H1 (cell line): ENCODE results near the gene IL27RA. TPM values are rescaled to one million over a fixed set of nuclear protein-coding genes. Genes with fewer than 3 reads are reported as not detected.

Experiments used
- CTCF ChIA-PET: fragments of 300-600 bp; sonication (Branson Sonifier 250); formaldehyde crosslinking; loops from one replicate; lab custom pipeline; 2021; ENCODE audit not compliant: partially characterized antibody; lab: Charles Lee
- POLR2A ChIA-PET: fragments of 300-600 bp; sonication (Branson Sonifier 250); formaldehyde crosslinking; loops from one replicate; lab custom pipeline; 2021; ENCODE audit warnings: inconsistent platforms; ENCODE audit not compliant: partially characterized antibody; lab: Charles Lee
- DNase-seq, 2 experiments: peaks; one replicate each; pipeline versions ENCODE4 v3.0.0 to v3.0.0-alpha.2; 2010 to 2022; ENCODE audit warnings: low spot score in 2 of 2, low read depth in 1 of 2, mixed read lengths in 1 of 2
- FAIRE-seq: peaks from 2 replicates; lab custom pipeline; 2011; peaks lifted over from hg19 to GRCh38; lab: Jason Lieb, UNC
- H2AFZ ChIP-seq: 2 replicates; pipeline ENCODE4 v1.8.1; 2012; ENCODE audit warnings: low read length, inconsistent platforms
- H2AK5ac ChIP-seq: 2 replicates; pipeline ENCODE4 v1.6.1; 2013; ENCODE audit warnings: low read depth, low read length
- H2BK120ac ChIP-seq: replicated peaks from 2 replicates; pipeline ENCODE3; 2013; ENCODE audit warnings: low read depth, low read length, inconsistent platforms
- H2BK12ac ChIP-seq: 2 replicates; pipeline ENCODE4 v1.6.1; 2013; ENCODE audit warnings: low read depth, low read length
- H2BK15ac ChIP-seq: 2 replicates; pipeline ENCODE4 v1.6.1; 2013; ENCODE audit warnings: low read length
- H2BK20ac ChIP-seq: 2 replicates; pipeline ENCODE4 v1.6.1; 2013; ENCODE audit warnings: low read length
- H2BK5ac ChIP-seq: 2 replicates; pipeline ENCODE4 v1.6.1; 2013; ENCODE audit warnings: low read depth, low read length
- H3K14ac ChIP-seq: 2 replicates; pipeline ENCODE4 v1.6.1; 2013; ENCODE audit warnings: inconsistent platforms; ENCODE audit not compliant: insufficient read length
- H3K18ac ChIP-seq: 2 replicates; pipeline ENCODE4 v1.6.1; 2013; ENCODE audit warnings: low read length; ENCODE audit errors: extremely low read depth
- H3K23ac ChIP-seq: 2 replicates; pipeline ENCODE4 v1.6.1; 2013; ENCODE audit warnings: inconsistent platforms; ENCODE audit not compliant: insufficient read length
- H3K23me2 ChIP-seq: 2 replicates; pipeline ENCODE4 v1.6.1; 2013; ENCODE audit warnings: low read depth, low read length
- H3K27ac ChIP-seq: 2 replicates; pipeline ENCODE4 v1.6.1; 2011; ENCODE audit warnings: low read depth, low read length, inconsistent platforms
- H3K27me3 ChIP-seq, 4 experiments: replicated peaks in 1 of 4; 1 replicate in 1 of 4; 2 replicates in 3 of 4; pipeline versions ENCODE4 v1.6.1 to v1.8.1; 2011 to 2013; ENCODE audit warnings: low read length in 3 of 4, mild to moderate bottlenecking in 3 of 4, inconsistent platforms in 2 of 4, mixed read lengths in 2 of 4, moderate library complexity in 1 of 4; ENCODE audit not compliant: control insufficient read depth in 3 of 4, insufficient read depth in 3 of 4; ENCODE audit errors: extremely low read depth in 1 of 4
- H3K36me3 ChIP-seq, 4 experiments: 2 replicates each; pipeline versions ENCODE4 v1.6.1 to v1.8.1; 2011 to 2013; ENCODE audit warnings: mild to moderate bottlenecking in 4 of 4, low read length in 3 of 4, moderate library complexity in 2 of 4, control low read depth in 1 of 4, inconsistent platforms in 1 of 4; ENCODE audit not compliant: insufficient read depth in 4 of 4, control insufficient read depth in 2 of 4
- H3K4ac ChIP-seq: replicated peaks from 2 replicates; pipeline ENCODE3; 2013; ENCODE audit warnings: low read length, low read depth, mixed read lengths, inconsistent platforms; ENCODE audit not compliant: insufficient read length
- H3K4me1 ChIP-seq, 4 experiments: replicated peaks in 1 of 4; 1 replicate in 1 of 4; 2 replicates in 3 of 4; pipeline versions ENCODE4 v1.6.1 to v1.8.1; 2011 to 2013; ENCODE audit warnings: low read length in 3 of 4, inconsistent platforms in 2 of 4, mixed read lengths in 1 of 4; ENCODE audit not compliant: insufficient read depth in 4 of 4, control insufficient read depth in 3 of 4
- H3K4me2 ChIP-seq, 2 experiments: 2 replicates each; pipeline versions ENCODE4 v1.6.1 to v1.8.1; 2011 to 2013; ENCODE audit warnings: low read depth in 2 of 2, low read length in 2 of 2, control low read depth in 1 of 2, inconsistent platforms in 1 of 2, mild to moderate bottlenecking in 1 of 2; ENCODE audit not compliant: insufficient read depth in 1 of 2
- H3K4me3 ChIP-seq, 4 experiments: fragments of 200-600, 300-600 bp in 1 of 4; sonication (generic), shearing (Covaris generic), sonication (Bioruptor Twin) in 1 of 4; 2 replicates each; pipeline versions ENCODE4 v1.5.1 to v1.8.1; 2011 to 2016; ENCODE audit warnings: low read length in 4 of 4, low read depth in 3 of 4, control low read depth in 2 of 4, inconsistent platforms in 2 of 4, mild to moderate bottlenecking in 2 of 4, mixed read lengths in 1 of 4, moderate library complexity in 1 of 4; ENCODE audit not compliant: insufficient read depth in 2 of 4; ENCODE audit errors: extremely low read depth in 1 of 4
- H3K56ac ChIP-seq: replicated peaks from 2 replicates; pipeline ENCODE3; 2013; ENCODE audit warnings: low read depth, mild to moderate bottlenecking, mixed read lengths, low read length, inconsistent platforms; ENCODE audit not compliant: insufficient read length
- H3K79me1 ChIP-seq: 2 replicates; pipeline ENCODE4 v1.6.1; 2013; ENCODE audit warnings: low read depth, low read length, control low read depth
- H3K79me2 ChIP-seq, 2 experiments: 2 replicates each; pipeline versions ENCODE4 v1.6.1 to v1.8.1; 2012 to 2013; ENCODE audit warnings: low read length in 2 of 2, mild to moderate bottlenecking in 2 of 2, inconsistent platforms in 1 of 2; ENCODE audit not compliant: insufficient read depth in 2 of 2, control insufficient read depth in 1 of 2
- H3K9ac ChIP-seq, 4 experiments: replicated peaks in 1 of 4; 1 replicate in 1 of 4; 2 replicates in 3 of 4; pipeline versions ENCODE4 v1.6.1 to v1.8.1; 2011 to 2013; ENCODE audit warnings: low read depth in 3 of 4, low read length in 3 of 4, control low read depth in 2 of 4, mild to moderate bottlenecking in 2 of 4, moderate library complexity in 2 of 4, inconsistent platforms in 1 of 4; ENCODE audit errors: extremely low read depth in 1 of 4
- H3K9me3 ChIP-seq, 2 experiments: 2 replicates each; pipeline versions ENCODE4 v1.6.1 to v1.8.1; 2012 to 2013; ENCODE audit warnings: mild to moderate bottlenecking in 2 of 2, moderate library complexity in 2 of 2, control low read depth in 1 of 2, inconsistent platforms in 1 of 2, low read depth in 1 of 2, low read length in 1 of 2, mixed read lengths in 1 of 2; ENCODE audit not compliant: insufficient read depth in 2 of 2
- H4K20me1 ChIP-seq, 2 experiments: replicated peaks in 1 of 2; 2 replicates each; pipeline versions ENCODE3 to v1.8.1; 2011 to 2013; ENCODE audit warnings: inconsistent platforms in 2 of 2, low read length in 2 of 2, mild to moderate bottlenecking in 1 of 2; ENCODE audit not compliant: insufficient read depth in 2 of 2, control insufficient read depth in 1 of 2
- H4K5ac ChIP-seq: 2 replicates; pipeline ENCODE4 v1.6.1; 2013; ENCODE audit warnings: low read length, low read depth, mixed read lengths, inconsistent platforms; ENCODE audit not compliant: insufficient read length
- H4K8ac ChIP-seq: 2 replicates; pipeline ENCODE4 v1.8.0; 2013; ENCODE audit warnings: mild to moderate bottlenecking, moderate library complexity, low read length, inconsistent platforms; ENCODE audit not compliant: insufficient read depth; ENCODE audit errors: extremely low read depth
- H4K91ac ChIP-seq: replicated peaks from 2 replicates; pipeline ENCODE3; 2013; ENCODE audit warnings: low read length, mixed read lengths, inconsistent platforms; ENCODE audit not compliant: insufficient read length
- CBX8 ChIP-seq: fragments of 300-800, 300-1000 bp; sonication (generic); IDR thresholded peaks from 2 replicates; pipeline ENCODE4 v1.7.1; 2016; ENCODE audit warnings: low read depth, low read length, borderline replicate concordance
- CREB1 ChIP-seq: IDR thresholded peaks from 2 replicates; pipeline ENCODE4 v1.6.1; 2012; ENCODE audit warnings: inconsistent platforms
- EZH2 ChIP-seq: fragments of 200-600 bp; sonication (generic); IDR thresholded peaks from 2 replicates; pipeline ENCODE4 v1.7.1; 2012; ENCODE audit warnings: low read depth, mild to moderate bottlenecking, moderate library complexity, low read length, inconsistent platforms; ENCODE audit not compliant: severe bottlenecking
- JUND ChIP-seq: IDR thresholded peaks from 2 replicates; pipeline ENCODE4 v1.6.1; 2011; ENCODE audit warnings: mild to moderate bottlenecking, improper control_type of control experiment, low read length
- KDM4A ChIP-seq: IDR thresholded peaks from one replicate; pipeline ENCODE4 v1.7.1; 2012; ENCODE audit warnings: low read depth, mild to moderate bottlenecking, moderate library complexity, low read length, inconsistent platforms; ENCODE audit not compliant: severe bottlenecking
- PHF8 ChIP-seq: fragments of 200-600 bp; sonication (generic); conservative IDR thresholded peaks from 2 replicates; pipeline ENCODE4 v1.7.1; 2012; ENCODE audit warnings: low read depth, mild to moderate bottlenecking, inconsistent platforms, low read length, moderate library complexity
- POLR2A ChIP-seq, 2 experiments: IDR thresholded peaks; 1 replicate in 1 of 2; 2 replicates in 1 of 2; pipeline ENCODE4 v1.6.1; 2011; ENCODE audit warnings: low read depth in 2 of 2, low read length in 2 of 2, mild to moderate bottlenecking in 2 of 2; ENCODE audit errors: control extremely low read depth in 1 of 2
- RBBP5 ChIP-seq: IDR thresholded peaks from 2 replicates; pipeline ENCODE4 v1.7.1; 2012; ENCODE audit warnings: low read depth, mild to moderate bottlenecking, inconsistent platforms, low read length, moderate library complexity, borderline replicate concordance
- RNF2 ChIP-seq: fragments of 200-900, 300-1000 bp; sonication (generic); IDR thresholded peaks from 2 replicates; pipeline ENCODE4 v1.7.1; 2016; ENCODE audit warnings: borderline replicate concordance, low read depth, mild to moderate bottlenecking, antibody characterized with exemption, low read length; ENCODE audit not compliant: poor library complexity, severe bottlenecking; ENCODE audit errors: missing control alignments
- RXRA ChIP-seq: IDR thresholded peaks from 2 replicates; pipeline ENCODE4 v1.6.1; 2011; ENCODE audit warnings: low read depth, mild to moderate bottlenecking, low read length, moderate library complexity; ENCODE audit not compliant: insufficient read depth
- SAP30 ChIP-seq: fragments of 300-600 bp; sonication (generic); IDR thresholded peaks from 2 replicates; pipeline ENCODE4 v1.7.1; 2012; ENCODE audit warnings: low read length, moderate library complexity, mild to moderate bottlenecking, inconsistent platforms; ENCODE audit not compliant: insufficient read depth, insufficient replicate concordance
- SP1 ChIP-seq: IDR thresholded peaks from 2 replicates; pipeline ENCODE4 v1.6.1; 2011; ENCODE audit warnings: low read depth, low read length
- SP2 ChIP-seq: IDR thresholded peaks from 2 replicates; pipeline ENCODE4 v1.6.1; 2012; ENCODE audit warnings: mild to moderate bottlenecking, low read length, inconsistent platforms
- SP4 ChIP-seq: IDR thresholded peaks from 2 replicates; pipeline ENCODE4 v1.6.1; 2012; ENCODE audit warnings: low read length, inconsistent platforms
- TBP ChIP-seq: IDR thresholded peaks from 2 replicates; pipeline ENCODE4 v1.6.1; 2011; ENCODE audit warnings: low read depth, low read length, improper control_type of control experiment
- WGBS, 2 experiments: shearing (Covaris generic) in 1 of 2; methylation state at CpG; one replicate each; pipeline versions ENCODE4 v1.1.6 to v1.1.7; 2013 to 2015; ENCODE audit warnings: low lambda C conversion rate in 2 of 2, mixed read lengths in 2 of 2, inconsistent platforms in 1 of 2, low coverage in 1 of 2, missing lambda C conversion rate in 1 of 2; ENCODE audit not compliant: insufficient replicate concordance in 2 of 2, insufficient coverage in 1 of 2, insufficient read length in 1 of 2; ENCODE audit errors: extremely low coverage in 1 of 2, missing lambda C conversion rate in 1 of 2; 5-methylcytosine and 5-hydroxymethylcytosine counted together
- polyA plus RNA-seq, 7 experiments: library from polyadenylated mRNA; depleted of rRNA in 3 of 7; stranded (reverse) in 5 of 7; unstranded in 2 of 7; fragments of >200 nt in 5 of 7; fragments of 200-250 nt in 2 of 7; gene quantifications; 1 replicate in 5 of 7; 2 replicates in 1 of 7; 4 replicates in 1 of 7; pipeline versions ENCODE4 v1.2.1 to v1.2.3, GENCODE V29; 2011 to 2013; ENCODE audit warnings: missing spikeins in 2 of 7, mixed read lengths in 2 of 7
- total RNA-seq: library from RNA; stranded (reverse); fragmentation: NEBNext Ultra II Directional; extraction: Animal tissue kit (Norgen Biotek cat#: 25700); gene quantifications from 2 replicates; pipeline ENCODE4 v1.2.1, GENCODE V29; 2021

The IL27RA gene
- total and polyA plus RNA-seq, 2 of the 8 experiments (the other 6 are each of a cell fraction or from before 2014, with no cell fraction given): 9.9 to 14.7 TPM

- no peak overlapping the region for H2BK120ac ChIP-seq
- TF ChIP-seq JUND: no peak
- no peak for TF ChIP-seq SP2
- TF ChIP-seq RXRA: no peak
- no peak for TF ChIP-seq CREB1
- TF ChIP-seq TBP: no peak
- no peak for TF ChIP-seq POLR2A (IDR thresholded peaks at IDR 0.05; ENCODE audit: control extremely low read depth in 1 of 2, low read depth in 2 of 2, low read length in 2 of 2)
- TF ChIP-seq KDM4A: no peak
- no peak for TF ChIP-seq RBBP5
- TF ChIP-seq PHF8: no peak
- no peak for TF ChIP-seq SP1
- no peak for TF ChIP-seq EZH2
- no peak for TF ChIP-seq SAP30
- TF ChIP-seq CBX8: no peak
- TF ChIP-seq RNF2: no peak
- no peak for TF ChIP-seq SP4
These were observed 34.0 kb upstream of the IL27RA start for GRCh38 chr19:13997631-13997962.

More at GRCh38 chr19:13997631-13997962, 34.0 kb upstream of the IL27RA start:
- Histone ChIP-seq H3K56ac (no peak overlapping the region), H3K14ac (no peak overlapping the region), H3K4me2 (no peak overlapping the region), H2BK15ac (no peak overlapping the region), H3K9me3 (peaks cover 6 to 12% of the 10 kb centered on the region in 2 experiments; a peak in 3 of 4 replicates), H3K4me1 (no peaks in the 10 kb centered on the region; a peak in 1 of 7 replicates), H3K23ac (no peak overlapping the region), H3K27ac (no peak overlapping the region), H3K4me3 (no peak overlapping the region), H4K20me1 (peaks cover 3% of the 10 kb centered on the region in 2 experiments), H3K18ac (no peak overlapping the region), H3K23me2 (no peaks in the 10 kb centered on the region), H3K27me3 (no peaks in the 10 kb centered on the region), H4K91ac (no peak overlapping the region), H3K9ac (no peak overlapping the region; a peak in 1 of 7 replicates), H2BK12ac (no peak overlapping the region), H2BK20ac (no peak overlapping the region), H3K79me1 (peaks cover 8% of the 10 kb centered on the region), H2AK5ac (no peak overlapping the region), H3K4ac (no peak overlapping the region), H3K36me3 (peaks cover 0 to 7% (median 0%) of the 10 kb centered on the region in 4 experiments; a peak in 3 of 8 replicates), H2AFZ (no peak overlapping the region), H2BK5ac (no peak overlapping the region), H3K79me2 (peaks cover 0 to 2% of the 10 kb centered on the region in 2 experiments; a peak in 1 of 4 replicates), H4K5ac (no peak overlapping the region), H4K8ac (no peak overlapping the region)
- no peak for FAIRE-seq
- WGBS, 2 experiments: 87% methylated on average over 3 of the region's 6 CpGs; no CpG with 5 or more reads in 1 of the 2 experiments
- ChIA-PET POLR2A (interaction anchor here (0.9 to 4.7 kb wide), 2 partner anchors 8 to 41 kb away, joined by 3 to 16 read pairs; partner anchors contain the start of gene RFX1), CTCF (interaction anchor here (1.9 kb wide), 1 partner anchor 18 kb away, joined by 5 read pairs; no protein-coding TSS in a partner anchor)
- DNase-seq: no peak
